Ishikawa (cell line): Measurements from ENCODE around the gene SPOP.

Experiments used
- CEBPB ChIP-seq: IDR thresholded peaks from 2 replicates; pipeline ENCODE4 v1.6.1; 2012
- CREB1 ChIP-seq: IDR thresholded peaks from 2 replicates; pipeline ENCODE4 v1.6.1; 2012; ENCODE audit warnings: low read depth
- EGR1 ChIP-seq: IDR thresholded peaks from 2 replicates; pipeline ENCODE4 v1.6.1; 2012
- EP300 ChIP-seq: IDR thresholded peaks from 2 replicates; pipeline ENCODE4 v1.6.1; 2012; ENCODE audit warnings: borderline replicate concordance
- FOXM1 ChIP-seq: IDR thresholded peaks from 2 replicates; pipeline ENCODE4 v1.6.1; 2012; ENCODE audit warnings: low read depth, borderline replicate concordance
- MAX ChIP-seq: IDR thresholded peaks from 2 replicates; pipeline ENCODE4 v1.6.1; 2012
- NFIC ChIP-seq: IDR thresholded peaks from 2 replicates; pipeline ENCODE4 v1.6.1; 2012
- RAD21 ChIP-seq: IDR thresholded peaks from 2 replicates; pipeline ENCODE4 v1.6.1; 2012; ENCODE audit warnings: low read depth
- REST ChIP-seq: IDR thresholded peaks from 2 replicates; pipeline ENCODE4 v1.6.1; 2012; ENCODE audit warnings: low read depth, mild to moderate bottlenecking
- TAF1 ChIP-seq: IDR thresholded peaks from 2 replicates; pipeline ENCODE4 v1.6.1; 2012; ENCODE audit warnings: low read depth, mild to moderate bottlenecking
- TCF12 ChIP-seq: IDR thresholded peaks from 2 replicates; pipeline ENCODE4 v1.6.1; 2012; ENCODE audit warnings: low read depth
- USF1 ChIP-seq: IDR thresholded peaks from 2 replicates; pipeline ENCODE4 v1.6.1; 2012
- YY1 ChIP-seq: IDR thresholded peaks from 2 replicates; pipeline ENCODE4 v1.6.1; 2012; ENCODE audit warnings: low read depth
- ZBTB7A ChIP-seq: IDR thresholded peaks from 2 replicates; pipeline ENCODE4 v1.6.1; 2012; ENCODE audit warnings: low read depth

- TF ChIP-seq REST: no peak
- TF ChIP-seq MAX: no peak
- no peak for TF ChIP-seq TCF12
- no peak for TF ChIP-seq CEBPB
- TF ChIP-seq EP300: no peak
- no peak for TF ChIP-seq FOXM1
- TF ChIP-seq ZBTB7A: no peak
- no peak for TF ChIP-seq CREB1
- no peak for TF ChIP-seq RAD21
- no peak for TF ChIP-seq YY1
- TF ChIP-seq TAF1: no peak
- TF ChIP-seq USF1: no peak
- TF ChIP-seq NFIC: no peak
- TF ChIP-seq EGR1: no peak
Observed at GRCh38 chr17:49624896-49625295, 53.0 kb downstream of the SPOP start.
